Large intestine (tissue), 3 donors: ENCODE measurements around the gene CDC42SE2. TPM values are rescaled to one million over a fixed set of nuclear protein-coding genes. Genes with fewer than 3 reads are reported as not detected.
A peak's percentile ranks its signal among the peaks of the same experiment; 100 is the strongest.
"Not testable (repeated sequence)": the region's sequence is repeated elsewhere in the genome, so short reads cannot be mapped to it uniquely, and the experiment has no call there.

ENCODE experiments used
- DNase-seq, 2 donors: peaks; one replicate each; pipeline versions ENCODE4 v3.0.0 to v3.0.0-alpha.2; 2013
- H3K27ac ChIP-seq: one replicate; pipeline ENCODE4 v1.5.1; 2013; ENCODE audit warnings: low read length
- H3K27me3 ChIP-seq: 2 replicates; pipeline ENCODE4 v1.6.1; 2013; ENCODE audit warnings: low read length; ENCODE audit not compliant: control insufficient read depth, insufficient read depth
- H3K36me3 ChIP-seq: 2 replicates; pipeline ENCODE4 v1.6.1; 2013; ENCODE audit warnings: low read length; ENCODE audit not compliant: control insufficient read depth, insufficient read depth
- H3K4me1 ChIP-seq: one replicate; pipeline ENCODE4 v1.6.1; 2013; ENCODE audit warnings: low read length; ENCODE audit not compliant: control insufficient read depth, insufficient read depth
- H3K4me3 ChIP-seq: one replicate; pipeline ENCODE4 v1.5.1; 2013; ENCODE audit warnings: low read length
- H3K9me3 ChIP-seq: one replicate; pipeline ENCODE4 v1.6.1; 2013; ENCODE audit warnings: mild to moderate bottlenecking, low read depth, low read length, moderate library complexity; ENCODE audit not compliant: control insufficient read depth
- WGBS: methylation state at CpG from one replicate; pipeline ENCODE4 v1.1.5; 2013; ENCODE audit warnings: low lambda C conversion rate; ENCODE audit not compliant: insufficient coverage; 5-methylcytosine and 5-hydroxymethylcytosine counted together
- polyA plus RNA-seq: library from polyadenylated mRNA; unstranded; fragments of 120-200 nt; gene quantifications from one replicate; pipeline ENCODE4 v1.2.1, GENCODE V29; 2013

CDC42SE2 gene
- polyA plus RNA-seq, 1 donor: 46.2 TPM

GRCh38 chr5:131264451-131265099 lies 722 bp downstream of the CDC42SE2 start:
- Histone ChIP-seq H3K27ac (peak overlapping the region; percentile 84), H3K4me3 (peak overlapping the region; percentile 93), H3K4me1 (no peaks in the 10 kb centered on the region), H3K36me3 (no peaks in the 10 kb centered on the region), H3K27me3 (no peaks in the 10 kb centered on the region), H3K9me3 (no peaks in the 10 kb centered on the region)
- DNase-seq: peak; percentile 19 to 49
- 5% methylated on average over 3 of the region's 34 CpGs for WGBS

GRCh38 chr5:131265311-131265803 lies 1.5 kb downstream of the CDC42SE2 start:
- Histone ChIP-seq H3K36me3 (no peaks in the 10 kb centered on the region), H3K4me1 (no peaks in the 10 kb centered on the region), H3K4me3 (peak overlapping the region; percentile 93), H3K27ac (peak overlapping the region; percentile 84), H3K27me3 (no peaks in the 10 kb centered on the region), H3K9me3 (no peaks in the 10 kb centered on the region)
- 17% methylated on average over 1 of the region's 2 CpGs for WGBS
- peak; percentile 70 to 84 for DNase-seq

- 90% methylated on average over 2 of the region's 16 CpGs for WGBS
Observed at GRCh38 chr5:131266370-131267060, 2.7 kb downstream of the CDC42SE2 start.

GRCh38 chr5:131268758-131269370 lies 5.0 kb downstream of the CDC42SE2 start:
- 100% methylated on average over 1 of the region's 12 CpGs for WGBS
- no peak overlapping the region for H3K4me3 ChIP-seq
- DNase-seq: no peak
- peaks cover 3% of the 10 kb centered on the region for H3K4me1 ChIP-seq
- H3K9me3 ChIP-seq: no peaks in the 10 kb centered on the region
- no peak overlapping the region for H3K27ac ChIP-seq
- no peaks in the 10 kb centered on the region for H3K27me3 ChIP-seq
- no peaks in the 10 kb centered on the region for H3K36me3 ChIP-seq

More at GRCh38 chr5:131266370-131267060, 2.7 kb downstream of the CDC42SE2 start:
- Histone ChIP-seq H3K4me3 (no peak overlapping the region), H3K27me3 (no peaks in the 10 kb centered on the region), H3K36me3 (no peaks in the 10 kb centered on the region), H3K9me3 (no peaks in the 10 kb centered on the region), H3K27ac (no peak overlapping the region), H3K4me1 (no peaks in the 10 kb centered on the region)
- DNase-seq: no peak

GRCh38 chr5:131270809-131271208 lies 7.0 kb downstream of the CDC42SE2 start:
- Histone ChIP-seq H3K36me3 (no peaks in the 10 kb centered on the region), H3K4me3 (no peak overlapping the region), H3K4me1 (peaks cover 3% of the 10 kb centered on the region), H3K27ac (no peak overlapping the region), H3K27me3 (no peaks in the 10 kb centered on the region), H3K9me3 (no peaks in the 10 kb centered on the region)
- DNase-seq: no peak
- no CpG with 5 or more reads among the region's 2 CpGs for WGBS

- not testable (repeated sequence) for H3K9me3 ChIP-seq, H3K27ac ChIP-seq, H3K4me3 ChIP-seq, H3K36me3 ChIP-seq, H3K4me1 ChIP-seq, DNase-seq, H3K27me3 ChIP-seq
- WGBS: 90% methylated on average over 2 of the region's 8 CpGs
Observed at GRCh38 chr5:131271888-131272287, 8.0 kb downstream of the CDC42SE2 start.

- H3K9me3 ChIP-seq: no peaks in the 10 kb centered on the region
- H3K27ac ChIP-seq: no peak overlapping the region
- 86% methylated on average over 4 of the region's 5 CpGs for WGBS
Observed at GRCh38 chr5:131272307-131272706, 8.5 kb downstream of the CDC42SE2 start.

GRCh38 chr5:131272724-131273123 lies 8.9 kb downstream of the CDC42SE2 start:
- Histone ChIP-seq H3K4me1 (peaks cover 3% of the 10 kb centered on the region), H3K27ac (no peak overlapping the region)

More at GRCh38 chr5:131272307-131272706, 8.5 kb downstream of the CDC42SE2 start:
- peaks cover 3% of the 10 kb centered on the region for H3K4me1 ChIP-seq
- no peaks in the 10 kb centered on the region for H3K36me3 ChIP-seq
- no peaks in the 10 kb centered on the region for H3K27me3 ChIP-seq
- H3K4me3 ChIP-seq: no peak overlapping the region
- no peak for DNase-seq

GRCh38 chr5:131274326-131275063 lies 10.6 kb downstream of the CDC42SE2 start:
- Histone ChIP-seq H3K27ac (no peak overlapping the region), H3K4me1 (peaks cover 3% of the 10 kb centered on the region), H3K27me3 (no peaks in the 10 kb centered on the region), H3K9me3 (no peaks in the 10 kb centered on the region), H3K36me3 (no peaks in the 10 kb centered on the region), H3K4me3 (no peak overlapping the region)
- WGBS: 100% methylated on average over 1 of the region's 6 CpGs
- DNase-seq: no peak

More at GRCh38 chr5:131272724-131273123, 8.9 kb downstream of the CDC42SE2 start:
- no peaks in the 10 kb centered on the region for H3K27me3 ChIP-seq
- no peak overlapping the region for H3K4me3 ChIP-seq
- no peak for DNase-seq
- H3K9me3 ChIP-seq: no peaks in the 10 kb centered on the region
- no CpG with 5 or more reads among the region's 2 CpGs for WGBS
- H3K36me3 ChIP-seq: no peaks in the 10 kb centered on the region

GRCh38 chr5:131276072-131276471 lies 12.2 kb downstream of the CDC42SE2 start:
- H3K27me3 ChIP-seq: no peaks in the 10 kb centered on the region
- H3K36me3 ChIP-seq: no peaks in the 10 kb centered on the region
- no peak overlapping the region for H3K4me3 ChIP-seq
- WGBS: 100% methylated on average over 5 of the region's 6 CpGs
- H3K27ac ChIP-seq: no peak overlapping the region
- H3K4me1 ChIP-seq: peaks cover 18% of the 10 kb centered on the region
- DNase-seq: no peak
- H3K9me3 ChIP-seq: no peaks in the 10 kb centered on the region
